Measurements from ENCODE around the gene EML1.

DNA sequence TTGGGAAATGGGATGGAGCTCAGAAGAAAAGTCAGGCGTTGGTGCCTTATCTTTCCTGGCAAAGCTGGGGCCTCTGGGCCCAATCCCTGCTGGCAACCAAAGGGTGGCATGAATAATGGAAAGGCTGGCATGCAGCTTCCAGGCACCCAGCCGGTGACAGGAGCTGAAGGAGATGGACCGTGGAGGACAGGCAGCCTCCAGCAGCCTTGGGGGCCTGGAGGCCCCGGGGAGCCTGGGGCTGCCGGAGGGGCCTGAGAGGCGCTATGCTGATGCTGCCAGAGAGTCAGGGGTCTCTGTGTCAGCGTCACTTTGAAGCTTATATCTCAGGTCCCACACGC, 38.2 kb upstream of the EML1 start:
- TF ChIP-seq, protein P1, sequence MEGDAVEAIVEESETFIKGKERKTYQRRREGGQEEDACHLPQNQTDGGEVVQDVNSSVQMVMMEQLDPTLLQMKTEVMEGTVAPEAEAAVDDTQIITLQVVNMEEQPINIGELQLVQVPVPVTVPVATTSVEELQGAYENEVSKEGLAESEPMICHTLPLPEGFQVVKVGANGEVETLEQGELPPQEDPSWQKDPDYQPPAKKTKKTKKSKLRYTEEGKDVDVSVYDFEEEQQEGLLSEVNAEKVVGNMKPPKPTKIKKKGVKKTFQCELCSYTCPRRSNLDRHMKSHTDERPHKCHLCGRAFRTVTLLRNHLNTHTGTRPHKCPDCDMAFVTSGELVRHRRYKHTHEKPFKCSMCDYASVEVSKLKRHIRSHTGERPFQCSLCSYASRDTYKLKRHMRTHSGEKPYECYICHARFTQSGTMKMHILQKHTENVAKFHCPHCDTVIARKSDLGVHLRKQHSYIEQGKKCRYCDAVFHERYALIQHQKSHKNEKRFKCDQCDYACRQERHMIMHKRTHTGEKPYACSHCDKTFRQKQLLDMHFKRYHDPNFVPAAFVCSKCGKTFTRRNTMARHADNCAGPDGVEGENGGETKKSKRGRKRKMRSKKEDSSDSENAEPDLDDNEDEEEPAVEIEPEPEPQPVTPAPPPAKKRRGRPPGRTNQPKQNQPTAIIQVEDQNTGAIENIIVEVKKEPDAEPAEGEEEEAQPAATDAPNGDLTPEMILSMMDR (IDR thresholded peaks at IDR 0.05; ENCODE audit: low read depth, low read length) = no peak
- TF ChIP-seq, protein P2, sequence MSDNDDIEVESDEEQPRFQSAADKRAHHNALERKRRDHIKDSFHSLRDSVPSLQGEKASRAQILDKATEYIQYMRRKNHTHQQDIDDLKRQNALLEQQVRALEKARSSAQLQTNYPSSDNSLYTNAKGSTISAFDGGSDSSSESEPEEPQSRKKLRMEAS (IDR thresholded peaks at IDR 0.05; ENCODE audit: low read depth, low read length) = no peak
- no peak for TF ChIP-seq POLR2A (IDR thresholded peaks at IDR 0.05; ENCODE audit: extremely low read depth, insufficient read length)

Measured in NB4 (cell line).